Fibroblast of villous mesenchyme (primary cell): ENCODE results near the gene SCARB1. TPM values are rescaled to one million over a fixed set of nuclear protein-coding genes. Genes with fewer than 3 reads are reported as not detected.
A peak's percentile ranks its signal among the peaks of the same experiment; 100 is the strongest.

ENCODE experiments used
- DNase-seq: peaks from one replicate; pipeline ENCODE4 v3.0.0-alpha.2; 2010; ENCODE audit warnings: low read depth
- H3K4me3 ChIP-seq: 2 replicates; pipeline ENCODE4 v1.5.1; 2011; ENCODE audit warnings: low read depth, mild to moderate bottlenecking, low read length
- CTCF ChIP-seq: IDR thresholded peaks from 2 replicates; pipeline ENCODE4 v1.5.1; 2012; ENCODE audit warnings: low read depth, mild to moderate bottlenecking, low read length; ENCODE audit not compliant: insufficient read depth
- total RNA-seq: library from RNA; depleted of rRNA; stranded (reverse); fragments of >200 nt; gene quantifications from 2 replicates; pipeline ENCODE4 v1.2.3, GENCODE V29; 2012

The SCARB1 gene
- total RNA-seq, 1 donor = 28.5 TPM

- TF ChIP-seq CTCF = no peak
- H3K4me3 ChIP-seq = no peak overlapping the region
- DNase-seq = no peak
These were observed 120.0 kb downstream of the SCARB1 start for GRCh38 chr12:124743479-124744272.

GRCh38 chr12:124742678-124743077 is 121.0 kb downstream of the SCARB1 start:
- DNase-seq = no peak
- TF ChIP-seq CTCF = no peak
- no peak overlapping the region for H3K4me3 ChIP-seq

- DNase-seq = no peak
- no peak for TF ChIP-seq CTCF
- H3K4me3 ChIP-seq = no peak overlapping the region
These were observed 121.6 kb downstream of the SCARB1 start for GRCh38 chr12:124742111-124742510.

- H3K4me3 ChIP-seq = no peak overlapping the region
- DNase-seq = no peak
- TF ChIP-seq CTCF = no peak
These were observed 122.5 kb downstream of the SCARB1 start for GRCh38 chr12:124741211-124741610.

GRCh38 chr12:124740691-124741137 is 123.0 kb downstream of the SCARB1 start:
- TF ChIP-seq CTCF = no peak
- peak; percentile 51 for DNase-seq
- no peak overlapping the region for H3K4me3 ChIP-seq

GRCh38 chr12:124739953-124740561 is 123.6 kb downstream of the SCARB1 start:
- DNase-seq = no peak
- no peak for TF ChIP-seq CTCF
- H3K4me3 ChIP-seq = no peak overlapping the region
